Transverse colon (tissue), 3 donors: ENCODE measurements around the gene PPFIBP2.

Experiments used
- CTCF ChIP-seq, 5 experiments: fragments of 200-600 bp in 3 of 5; fragments of 450-650 bp in 2 of 5; sonication (generic) in 3 of 5; IDR thresholded peaks; 1 replicate in 2 of 5; 2 replicates in 3 of 5; pipeline ENCODE4 v1.5.1; 2016 to 2017; ENCODE audit warnings: antibody characterized with exemption in 5 of 5, inconsistent platforms in 3 of 5, mild to moderate bottlenecking in 2 of 5, moderate library complexity in 1 of 5
- EP300 ChIP-seq: sonication (generic); formaldehyde crosslinking; IDR thresholded peaks from one replicate; pipeline ENCODE4 v1.6.1; 2017; ENCODE audit warnings: antibody characterized with exemption, low read depth
- POLR2A ChIP-seq: fragments of 450-650 bp; IDR thresholded peaks from one replicate; pipeline ENCODE4 v1.6.1; 2016; ENCODE audit warnings: antibody characterized with exemption, mild to moderate bottlenecking, moderate library complexity

- TF ChIP-seq CTCF (IDR thresholded peaks at IDR 0.05): no peak
- TF ChIP-seq EP300: no peak
- no peak for TF ChIP-seq POLR2A
Observed at GRCh38 chr11:7578276-7578955, 64.6 kb downstream of the PPFIBP2 start.
